Mononuclear cell (primary cell): ENCODE results near the gene TRIM40. TPM values are rescaled to one million over a fixed set of nuclear protein-coding genes. Genes with fewer than 3 reads are reported as not detected.
A peak's percentile ranks its signal among the peaks of the same experiment; 100 is the strongest.

Experiments
- H3K27me3 ChIP-seq: 2 replicates; pipeline ENCODE4 v1.6.0; 2011; ENCODE audit warnings: low read length, control low read depth; ENCODE audit not compliant: insufficient read depth
- H3K4me1 ChIP-seq: 2 replicates; pipeline ENCODE4 v1.5.1; 2011; ENCODE audit warnings: mild to moderate bottlenecking, low read length, control low read depth; ENCODE audit not compliant: insufficient read depth
- H3K4me3 ChIP-seq: 2 replicates; pipeline ENCODE4 v1.5.1; 2011; ENCODE audit warnings: mild to moderate bottlenecking, low read length, moderate library complexity
- H3K9me3 ChIP-seq: 2 replicates; pipeline ENCODE4 v1.5.1; 2011; ENCODE audit warnings: low read depth, mild to moderate bottlenecking, control low read depth, low read length
- total RNA-seq: library from RNA; depleted of rRNA; stranded (reverse); fragments of >200 nt; gene quantifications from one replicate; pipeline ENCODE4 v1.2.3, GENCODE V29; 2012

TRIM40 gene, protein sequence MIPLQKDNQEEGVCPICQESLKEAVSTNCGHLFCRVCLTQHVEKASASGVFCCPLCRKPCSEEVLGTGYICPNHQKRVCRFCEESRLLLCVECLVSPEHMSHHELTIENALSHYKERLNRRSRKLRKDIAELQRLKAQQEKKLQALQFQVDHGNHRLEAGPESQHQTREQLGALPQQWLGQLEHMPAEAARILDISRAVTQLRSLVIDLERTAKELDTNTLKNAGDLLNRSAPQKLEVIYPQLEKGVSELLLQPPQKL
- 1.4 TPM for total RNA-seq

DNA sequence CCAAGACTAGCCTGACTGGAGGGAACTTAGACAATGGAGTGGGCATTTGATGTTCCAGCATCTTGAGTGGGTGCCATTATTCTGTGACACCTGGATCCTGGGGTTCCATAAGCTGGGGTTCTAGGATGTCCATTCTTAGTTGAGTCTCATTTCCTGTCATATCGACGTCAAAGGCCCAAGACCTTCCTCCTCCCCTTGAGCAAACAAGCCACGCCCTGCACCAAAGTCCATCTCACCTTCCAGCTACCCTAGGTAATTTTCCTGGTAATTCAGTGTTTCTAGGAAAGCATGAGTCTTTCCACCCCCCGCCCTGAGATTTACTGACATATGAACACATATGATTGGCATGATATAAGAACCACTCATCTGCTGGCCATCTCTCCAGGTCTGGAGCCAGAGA is at the start of gene TRIM40:
Gene TRIM40, plus strand, starts transcription at position 384 of the 400 bp plus-strand sequence. CDS start 897 bp downstream, outside the sequence.
- Histone ChIP-seq H3K4me3 (no peak within 1 kb of the TSS), H3K9me3 (no peaks in the 10 kb centered on the region), H3K4me1 (peaks cover 2% of the 10 kb centered on the region), H3K27me3 (peaks cover 15% of the 10 kb centered on the region)

DNA sequence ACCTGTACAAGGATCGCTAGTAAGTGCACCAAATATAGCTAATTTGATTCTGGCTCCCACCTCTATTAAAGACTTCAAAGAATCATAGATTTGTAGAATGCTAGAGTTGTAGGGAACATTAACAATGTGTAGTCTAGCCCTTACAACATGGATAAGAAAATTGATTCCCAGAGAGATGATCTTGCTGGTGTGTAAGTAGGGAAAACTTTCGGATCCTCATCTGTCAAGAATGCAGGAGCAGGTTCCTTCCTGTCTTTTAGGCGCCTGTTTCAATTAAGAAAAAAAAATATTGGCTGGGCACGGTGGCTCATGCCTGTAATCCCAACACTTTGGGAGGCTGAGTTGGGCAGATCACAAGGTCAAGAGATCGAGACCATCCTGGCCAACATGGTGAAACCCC is 48.1 kb upstream of the TRIM40 start:
- Histone ChIP-seq H3K4me1 (no peaks in the 10 kb centered on the region), H3K9me3 (no peaks in the 10 kb centered on the region), H3K27me3 (peaks cover 47% of the 10 kb centered on the region), H3K4me3 (no peak overlapping the region)

DNA sequence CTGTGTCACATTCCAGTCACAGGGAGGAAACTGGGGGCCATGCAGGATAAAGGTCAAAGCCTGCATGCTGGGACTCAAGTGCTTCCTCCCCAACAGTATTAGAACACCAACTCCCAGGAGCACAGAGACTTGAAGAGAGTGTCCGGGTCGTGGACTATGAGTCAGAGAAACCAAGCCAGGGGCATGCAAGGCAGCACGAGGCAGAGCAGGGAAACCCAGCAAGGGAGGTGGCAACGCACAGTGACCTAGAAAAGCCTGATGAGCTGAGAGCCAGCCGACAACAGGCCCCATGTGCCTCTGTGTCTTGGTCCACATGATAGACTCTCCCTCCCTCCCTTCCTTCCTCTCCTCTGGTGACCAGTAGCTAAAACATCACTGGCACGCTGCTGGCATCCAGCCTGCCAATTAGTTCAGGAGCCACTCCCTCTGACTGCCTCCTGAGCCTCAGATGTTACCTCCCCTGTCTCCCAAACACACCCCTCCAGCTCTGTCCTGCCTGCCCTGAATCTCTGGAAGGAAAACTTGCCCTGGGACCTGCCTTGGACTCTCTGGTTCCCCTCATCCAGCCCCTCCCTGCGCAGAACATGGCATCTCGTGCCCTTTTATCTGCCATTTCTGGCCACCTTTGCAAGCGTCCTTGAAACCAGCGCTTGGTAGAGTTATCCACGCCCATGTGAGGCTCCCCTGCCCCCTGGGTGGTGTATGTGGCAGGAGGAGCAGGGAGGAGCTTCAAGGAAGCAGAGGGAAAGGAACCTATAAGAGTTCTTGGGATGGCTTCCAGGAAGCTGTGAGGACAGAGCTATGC is 44.2 kb upstream of the TRIM40 start:
- Histone ChIP-seq H3K9me3 (no peaks in the 10 kb centered on the region), H3K27me3 (peaks cover 73% of the 10 kb centered on the region), H3K4me3 (no peak overlapping the region), H3K4me1 (no peaks in the 10 kb centered on the region)

DNA sequence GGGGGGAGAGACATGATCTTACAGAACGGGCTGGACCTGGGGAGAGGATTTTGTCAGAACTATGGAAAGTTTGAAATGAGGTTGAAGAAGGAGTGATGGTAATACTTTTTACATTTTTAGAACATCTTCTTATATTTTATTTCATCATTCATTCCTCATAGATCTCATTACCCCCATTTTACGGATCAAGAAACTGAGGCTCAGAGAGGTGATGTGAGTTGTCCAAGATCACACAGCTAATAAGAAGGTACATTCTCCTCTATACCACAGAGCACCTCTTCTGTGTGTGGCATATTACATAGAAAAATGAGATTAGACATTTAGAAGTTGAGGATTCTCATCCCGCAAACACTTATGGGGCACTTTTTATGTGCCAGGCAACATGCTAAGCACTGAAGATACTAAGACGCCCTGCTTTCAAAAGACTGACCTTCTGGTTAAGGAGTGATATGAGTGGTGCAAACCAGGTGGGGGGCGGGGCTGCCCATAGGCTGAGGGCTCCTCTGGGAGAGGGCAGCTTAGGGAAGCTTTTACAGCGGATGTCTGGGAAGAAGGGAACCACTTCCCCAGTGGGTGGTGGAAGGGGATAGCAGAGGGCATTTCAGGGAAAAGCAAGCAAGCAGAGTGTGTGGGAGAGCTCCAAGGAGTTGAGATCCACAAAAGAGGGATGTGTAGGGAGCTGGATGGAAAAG is 42.9 kb upstream of the TRIM40 start:
- peaks cover 74% of the 10 kb centered on the region for H3K27me3 ChIP-seq
- H3K4me1 ChIP-seq, result no peaks in the 10 kb centered on the region
- H3K4me3 ChIP-seq, result no peak overlapping the region
- no peaks in the 10 kb centered on the region for H3K9me3 ChIP-seq

DNA sequence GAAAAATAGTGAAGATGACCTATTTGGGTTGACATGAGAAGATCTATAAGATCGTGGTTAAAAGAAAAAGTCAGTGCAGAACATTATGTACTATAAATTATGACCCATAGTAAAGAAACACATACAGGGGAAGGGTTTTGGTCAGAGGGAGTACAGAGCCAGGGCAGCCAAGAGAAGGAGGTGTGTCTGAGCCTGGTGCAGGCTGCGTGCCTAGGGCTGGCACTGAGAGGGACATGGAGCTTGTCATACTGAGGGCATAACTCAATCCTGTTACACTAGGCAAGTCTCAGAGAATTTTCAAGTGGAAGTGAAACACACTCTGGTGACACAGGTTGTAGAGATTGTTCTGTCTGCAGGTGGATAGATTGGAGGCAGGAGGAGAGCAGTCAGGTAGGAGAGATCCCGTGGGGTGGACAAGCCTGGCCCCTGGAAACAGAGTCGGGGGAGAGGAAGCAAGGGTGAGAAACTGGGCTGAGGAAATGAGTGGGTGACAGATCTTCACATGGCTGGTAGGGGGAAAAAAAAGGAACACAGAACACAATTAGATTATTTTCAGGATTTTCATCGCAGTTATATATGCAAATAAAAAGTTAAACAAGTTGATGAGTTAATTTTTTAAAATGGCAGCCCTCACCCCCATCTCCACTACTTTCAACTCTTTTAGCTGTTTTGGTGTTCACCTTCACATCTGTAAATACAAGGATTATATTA is 41.8 kb upstream of the TRIM40 start:
- no peaks in the 10 kb centered on the region for H3K9me3 ChIP-seq
- peaks cover 77% of the 10 kb centered on the region for H3K27me3 ChIP-seq
- no peaks in the 10 kb centered on the region for H3K4me1 ChIP-seq
- no peak overlapping the region for H3K4me3 ChIP-seq

DNA sequence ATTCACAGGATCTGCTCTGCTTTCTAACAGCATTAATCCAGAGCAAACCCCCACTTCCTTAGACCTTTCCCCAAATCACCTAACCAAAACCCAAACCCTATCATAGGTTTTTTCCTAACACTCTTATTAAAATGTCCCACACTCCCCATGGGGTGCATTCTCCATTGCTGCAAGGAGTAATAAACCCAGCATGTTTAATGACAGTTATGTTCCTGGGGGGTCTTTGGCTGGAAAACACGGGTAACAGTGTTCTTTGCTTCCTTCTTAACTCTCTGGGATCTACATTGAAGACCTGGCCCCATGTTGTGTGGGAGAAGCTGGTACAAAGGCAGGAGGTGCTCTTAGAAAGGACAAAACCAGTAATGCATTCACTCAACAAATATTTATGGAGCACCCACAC is 39.1 kb upstream of the TRIM40 start:
- Histone ChIP-seq H3K27me3 (peaks cover 77% of the 10 kb centered on the region), H3K4me1 (peaks cover 17% of the 10 kb centered on the region), H3K9me3 (no peaks in the 10 kb centered on the region), H3K4me3 (no peak overlapping the region)

DNA sequence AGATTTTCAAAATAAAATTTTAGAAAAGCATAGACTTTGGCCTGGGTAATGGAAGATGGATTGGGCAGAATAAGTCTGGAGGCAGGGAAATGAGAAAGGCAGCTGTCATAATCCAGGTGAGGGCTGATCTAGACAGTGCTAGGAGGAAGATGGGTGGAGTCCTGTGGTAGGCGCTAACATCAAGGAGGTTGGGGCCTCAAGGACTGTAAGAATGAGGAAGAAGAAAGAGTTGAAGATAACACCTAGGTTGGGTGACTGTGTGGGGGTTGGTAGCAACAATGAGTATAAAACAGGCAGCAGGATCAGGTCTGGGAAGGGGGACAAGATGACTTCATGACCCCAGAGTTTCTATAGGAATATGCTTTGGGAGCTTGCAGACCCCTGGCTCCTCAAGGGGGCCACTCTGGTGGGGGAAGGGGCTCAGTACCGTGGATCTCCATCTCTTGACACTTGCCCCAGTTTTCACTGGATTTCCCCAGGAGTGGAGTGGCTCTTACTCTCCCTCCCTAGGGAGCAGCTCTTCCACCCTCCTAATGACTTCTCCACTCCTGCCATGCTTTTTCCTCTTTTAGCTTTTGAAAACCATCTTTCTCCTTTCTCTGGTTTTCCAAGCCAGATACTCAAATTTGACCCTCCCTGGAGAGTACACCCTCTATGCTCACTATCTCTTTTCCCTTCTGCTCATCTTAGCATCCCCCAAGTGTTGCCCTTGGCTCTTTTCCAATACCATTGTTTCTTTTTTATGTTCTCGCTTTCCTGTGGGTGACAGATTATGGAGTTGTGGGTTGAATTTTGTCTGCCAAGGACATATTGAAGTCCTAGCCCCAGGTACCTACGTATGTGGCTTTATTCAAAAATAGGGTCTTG is 37.8 kb upstream of the TRIM40 start:
- peaks cover 30% of the 10 kb centered on the region for H3K4me1 ChIP-seq
- H3K27me3 ChIP-seq, result peaks cover 69% of the 10 kb centered on the region
- H3K4me3 ChIP-seq, result no peak overlapping the region
- no peaks in the 10 kb centered on the region for H3K9me3 ChIP-seq

DNA sequence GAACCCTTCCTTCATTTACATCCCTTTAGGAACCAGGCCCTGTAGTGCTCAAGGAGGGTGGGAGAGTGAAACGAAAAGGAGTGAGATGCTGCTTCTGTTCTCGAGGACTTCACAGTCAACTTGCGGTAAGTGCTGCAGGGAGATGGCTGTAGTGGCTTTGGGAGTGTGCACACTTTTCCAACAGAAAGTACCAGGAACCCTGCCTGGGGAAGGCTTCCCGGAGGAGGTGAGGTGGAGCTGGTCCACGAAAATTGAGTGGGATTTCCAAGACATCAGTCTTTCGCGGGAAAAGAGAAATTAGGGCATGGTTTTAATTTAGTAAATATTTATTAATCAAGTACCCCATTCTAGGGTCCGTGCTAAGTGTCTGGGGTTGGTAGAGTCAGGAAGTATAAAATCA is 35.8 kb upstream of the TRIM40 start:
- Histone ChIP-seq H3K4me3 (no peak overlapping the region), H3K27me3 (peaks cover 73% of the 10 kb centered on the region), H3K9me3 (no peaks in the 10 kb centered on the region), H3K4me1 (peaks cover 37% of the 10 kb centered on the region)

DNA sequence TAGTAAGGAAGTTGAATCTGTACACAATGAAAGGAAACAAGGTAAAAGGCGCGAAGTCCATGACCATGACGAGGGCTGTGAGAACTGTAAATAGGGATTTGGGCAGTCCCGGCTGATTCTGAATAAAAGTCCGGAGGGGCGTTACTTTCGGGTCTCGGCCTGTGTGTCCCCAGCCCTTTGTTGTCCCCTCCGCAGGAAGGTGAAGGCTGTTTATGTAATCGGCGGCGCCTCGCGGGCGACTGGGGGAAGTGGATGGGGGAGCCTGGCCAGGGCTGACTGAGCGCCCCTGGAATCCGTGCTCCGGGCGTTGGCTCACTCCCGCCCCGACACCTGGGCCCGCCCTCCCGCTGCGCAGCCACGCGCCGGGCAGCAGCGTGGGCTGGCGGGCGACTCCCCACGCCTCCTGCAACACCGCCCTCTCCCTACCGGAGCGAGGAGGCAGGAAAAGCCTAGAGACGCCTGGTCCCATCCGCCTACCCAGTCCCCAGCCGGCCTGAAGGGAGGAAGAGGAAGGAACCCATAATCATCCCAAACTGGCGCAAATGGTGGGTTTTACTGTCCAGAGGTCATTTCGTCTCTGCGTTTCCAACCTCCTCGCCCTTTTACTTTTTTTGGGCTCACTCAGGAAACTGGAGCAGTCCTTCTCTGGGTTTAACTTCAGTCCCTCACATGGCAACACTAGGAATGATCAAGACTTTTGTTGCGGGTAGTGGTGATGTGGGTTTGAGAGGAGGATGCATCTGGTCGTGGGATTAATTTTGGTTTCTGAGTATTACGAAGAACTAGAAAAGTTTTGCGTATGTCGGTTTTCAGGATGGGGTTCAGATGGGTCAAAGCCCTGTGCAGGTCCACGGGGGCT is 35.1 kb upstream of the TRIM40 start:
- peaks cover 74% of the 10 kb centered on the region for H3K27me3 ChIP-seq
- H3K4me1 ChIP-seq, result peaks cover 37% of the 10 kb centered on the region
- no peak overlapping the region for H3K4me3 ChIP-seq
- H3K9me3 ChIP-seq, result no peaks in the 10 kb centered on the region

DNA sequence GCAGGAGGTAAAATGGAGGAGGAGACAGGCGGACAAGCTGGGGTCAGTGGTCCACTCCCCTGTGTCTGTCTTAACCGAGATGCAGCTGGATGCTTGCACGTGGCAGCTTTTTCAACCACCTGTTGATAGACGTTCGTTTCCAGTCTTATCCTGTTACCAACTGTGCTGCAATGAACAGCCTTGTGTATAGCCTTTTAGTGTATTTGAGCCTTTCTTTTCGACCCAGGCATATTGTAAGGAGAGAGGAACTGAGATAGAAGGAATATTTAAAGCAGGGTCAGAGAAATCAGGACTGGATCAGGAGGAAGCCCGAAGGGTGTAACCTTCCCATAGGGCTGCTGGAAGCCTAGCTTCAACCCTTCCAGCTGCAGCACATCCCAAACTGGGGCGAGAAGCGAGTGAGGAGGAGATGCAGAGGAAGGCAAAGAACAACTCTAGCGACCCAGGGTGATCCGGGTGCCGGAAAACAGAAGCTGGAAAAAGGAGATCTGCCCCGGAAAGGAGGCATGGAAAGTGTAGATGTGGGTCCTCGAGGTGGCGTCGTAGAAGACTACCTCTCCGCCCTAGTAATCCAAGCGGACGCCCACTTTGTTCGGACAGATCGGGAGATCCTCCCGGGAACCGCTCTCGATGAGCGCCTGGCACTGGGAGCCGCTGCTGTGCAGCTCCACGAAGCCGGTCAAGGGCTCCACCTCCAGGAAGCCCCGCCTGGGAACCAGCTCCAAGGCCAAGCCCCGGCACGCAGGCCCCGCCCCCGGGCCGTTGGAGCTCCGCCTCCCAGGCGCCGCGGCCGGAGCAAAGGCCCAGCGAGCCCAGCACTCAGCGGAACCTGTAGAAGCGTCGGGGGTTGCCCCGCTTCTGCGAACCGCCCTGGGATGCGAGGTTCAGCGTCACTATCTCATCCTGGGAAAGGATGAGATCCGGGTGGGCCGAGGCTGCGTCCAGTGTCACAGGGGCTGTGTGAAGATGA is 34.2 kb upstream of the TRIM40 start:
- Histone ChIP-seq H3K9me3 (no peaks in the 10 kb centered on the region), H3K4me1 (peaks cover 37% of the 10 kb centered on the region), H3K27me3 (peaks cover 70% of the 10 kb centered on the region), H3K4me3 (peak overlapping the region; percentile 17)

DNA sequence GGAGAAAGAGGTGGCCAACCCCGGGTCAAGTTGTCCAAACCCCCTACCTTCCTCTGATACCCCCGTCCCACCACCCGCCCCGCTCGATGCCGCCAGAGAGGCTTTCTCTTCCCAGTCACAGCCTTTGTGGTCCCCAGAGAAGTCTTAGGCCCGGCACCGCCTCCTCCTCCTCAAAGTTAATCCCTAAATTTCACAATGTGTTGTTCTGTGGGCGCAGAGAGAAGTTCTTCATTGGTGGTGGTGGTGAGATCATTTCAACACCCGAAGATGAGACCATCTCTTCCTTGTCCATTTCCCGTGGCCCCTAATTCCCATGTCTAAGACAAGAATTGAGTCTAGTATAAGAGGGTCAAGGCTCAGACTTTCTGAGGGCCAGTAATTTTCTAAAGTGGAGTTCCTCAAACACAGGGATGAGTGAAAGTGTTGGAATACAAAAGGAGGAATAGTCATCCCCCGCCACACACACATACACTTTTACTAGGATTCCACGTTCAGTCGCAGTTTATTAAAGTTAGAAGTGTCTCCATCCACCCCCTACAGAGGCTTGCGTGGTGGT is 33.4 kb upstream of the TRIM40 start:
- Histone ChIP-seq H3K4me1 (peaks cover 37% of the 10 kb centered on the region), H3K9me3 (no peaks in the 10 kb centered on the region), H3K4me3 (peak overlapping the region; percentile 17), H3K27me3 (peaks cover 63% of the 10 kb centered on the region)
